Subcutaneous adipose tissue (tissue), 4 donors: ENCODE measurements around the gene SEC23IP. TPM values are rescaled to one million over a fixed set of nuclear protein-coding genes. Genes with fewer than 3 reads are reported as not detected.

Source experiments
- small RNA-seq: library from RNA; depleted of rRNA; stranded (forward); fragments of <200 nt; gene quantifications from one replicate; pipeline ENCODE3, GENCODE V24; 2016
- total RNA-seq, 4 donors: library from RNA; depleted of rRNA; stranded (reverse); fragments of >200 nt; gene quantifications; one replicate each; pipeline ENCODE4 v1.1.0, GENCODE V29; 2016
- TF ChIP-seq, protein P1 (sequence below): fragments of 450-650 bp; IDR thresholded peaks from one replicate; pipeline ENCODE4 v1.5.1; 2016; ENCODE audit warnings: low read depth, mild to moderate bottlenecking, control low read depth, antibody characterized with exemption, moderate library complexity

Gene SEC23IP
- total RNA-seq, 4 donors from 2014 or later: 12.8 to 33.9 (median 26.8) TPM

DNA sequence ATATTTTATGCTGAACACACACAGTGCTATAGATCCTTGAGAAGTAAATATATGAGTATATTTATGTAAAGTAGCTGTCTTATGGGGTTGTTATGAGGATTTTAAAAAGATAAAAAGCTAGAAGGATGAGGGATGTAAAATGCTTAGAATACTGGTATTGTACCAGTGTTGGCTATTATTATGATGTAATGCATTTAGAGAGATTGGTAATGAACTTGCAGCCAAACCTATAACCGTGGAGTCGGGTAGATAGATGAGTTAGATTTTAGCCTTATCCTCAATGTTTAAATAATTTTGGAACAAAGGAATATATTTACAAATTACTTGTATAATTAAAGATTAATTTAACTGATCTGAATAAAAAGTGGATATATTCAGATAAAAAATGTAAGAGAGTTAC, 99.3 kb downstream of the SEC23IP start:
- TF ChIP-seq, protein P1, sequence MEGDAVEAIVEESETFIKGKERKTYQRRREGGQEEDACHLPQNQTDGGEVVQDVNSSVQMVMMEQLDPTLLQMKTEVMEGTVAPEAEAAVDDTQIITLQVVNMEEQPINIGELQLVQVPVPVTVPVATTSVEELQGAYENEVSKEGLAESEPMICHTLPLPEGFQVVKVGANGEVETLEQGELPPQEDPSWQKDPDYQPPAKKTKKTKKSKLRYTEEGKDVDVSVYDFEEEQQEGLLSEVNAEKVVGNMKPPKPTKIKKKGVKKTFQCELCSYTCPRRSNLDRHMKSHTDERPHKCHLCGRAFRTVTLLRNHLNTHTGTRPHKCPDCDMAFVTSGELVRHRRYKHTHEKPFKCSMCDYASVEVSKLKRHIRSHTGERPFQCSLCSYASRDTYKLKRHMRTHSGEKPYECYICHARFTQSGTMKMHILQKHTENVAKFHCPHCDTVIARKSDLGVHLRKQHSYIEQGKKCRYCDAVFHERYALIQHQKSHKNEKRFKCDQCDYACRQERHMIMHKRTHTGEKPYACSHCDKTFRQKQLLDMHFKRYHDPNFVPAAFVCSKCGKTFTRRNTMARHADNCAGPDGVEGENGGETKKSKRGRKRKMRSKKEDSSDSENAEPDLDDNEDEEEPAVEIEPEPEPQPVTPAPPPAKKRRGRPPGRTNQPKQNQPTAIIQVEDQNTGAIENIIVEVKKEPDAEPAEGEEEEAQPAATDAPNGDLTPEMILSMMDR: no peak

Small RNA genes within 50 kb of the gene (small RNA-seq; reads per million reads assigned to genes)
- gene MIR4682: not detected

Other genes starting within 250 kb of the SEC23IP start
- 10 to 100 TPM; 16.1 to 33.1 (median 21.1) TPM for gene BAG3, start 241.3 kb upstream of the SEC23IP start, total RNA-seq
- gene INPP5F, start 166.7 kb upstream of the SEC23IP start, total RNA-seq: 10 to 100 TPM; 13.9 to 20.9 (median 17.0) TPM
- 10 to 100 TPM; 42.6 to 60.2 (median 47.3) TPM for gene MCMBP, start 19.9 kb upstream of the SEC23IP start, total RNA-seq